Gastrocnemius medialis (tissue), 4 donors: ENCODE measurements around the gene ARRB1.

ENCODE experiments used
- POLR2A ChIP-seq, 2 donors: fragments of 450-650 bp; IDR thresholded peaks; one replicate each; pipeline ENCODE4 v1.6.1; 2017; ENCODE audit warnings: antibody characterized with exemption in 2 of 2, mild to moderate bottlenecking in 2 of 2, moderate library complexity in 2 of 2
- TF ChIP-seq, protein P1 (sequence below), 5 experiments: fragments of 450-650 bp in 3 of 5; fragments of 200-600 bp in 2 of 5; sonication (generic) in 2 of 5; IDR thresholded peaks in 4 of 5; conservative IDR thresholded peaks in 1 of 5; 1 replicate in 4 of 5; 2 replicates in 1 of 5; pipeline ENCODE4 v1.5.1; 2016 to 2019; ENCODE audit warnings: antibody characterized with exemption in 5 of 5, mild to moderate bottlenecking in 3 of 5, moderate library complexity in 3 of 5

DNA sequence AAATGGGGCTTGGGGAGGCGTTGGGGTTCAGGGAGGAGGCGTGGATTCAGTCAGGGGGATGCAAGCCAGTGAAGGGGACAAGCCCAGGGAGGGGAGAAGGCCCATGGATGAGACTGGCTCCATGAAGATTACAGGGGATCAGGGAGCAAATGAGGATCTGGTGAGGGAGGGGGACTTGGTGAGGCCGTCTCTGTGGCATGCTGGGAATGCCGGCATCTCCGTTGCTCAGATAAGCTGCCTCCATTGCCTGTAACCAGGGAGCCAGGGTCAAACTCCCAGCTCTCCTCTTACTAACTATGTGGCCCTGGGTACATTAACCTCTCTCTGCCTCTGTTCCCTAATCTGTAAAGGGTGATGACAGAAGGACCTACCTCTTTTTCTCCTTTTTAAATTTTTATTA lies 72.2 kb downstream of the ARRB1 start:
- TF ChIP-seq, protein P1, sequence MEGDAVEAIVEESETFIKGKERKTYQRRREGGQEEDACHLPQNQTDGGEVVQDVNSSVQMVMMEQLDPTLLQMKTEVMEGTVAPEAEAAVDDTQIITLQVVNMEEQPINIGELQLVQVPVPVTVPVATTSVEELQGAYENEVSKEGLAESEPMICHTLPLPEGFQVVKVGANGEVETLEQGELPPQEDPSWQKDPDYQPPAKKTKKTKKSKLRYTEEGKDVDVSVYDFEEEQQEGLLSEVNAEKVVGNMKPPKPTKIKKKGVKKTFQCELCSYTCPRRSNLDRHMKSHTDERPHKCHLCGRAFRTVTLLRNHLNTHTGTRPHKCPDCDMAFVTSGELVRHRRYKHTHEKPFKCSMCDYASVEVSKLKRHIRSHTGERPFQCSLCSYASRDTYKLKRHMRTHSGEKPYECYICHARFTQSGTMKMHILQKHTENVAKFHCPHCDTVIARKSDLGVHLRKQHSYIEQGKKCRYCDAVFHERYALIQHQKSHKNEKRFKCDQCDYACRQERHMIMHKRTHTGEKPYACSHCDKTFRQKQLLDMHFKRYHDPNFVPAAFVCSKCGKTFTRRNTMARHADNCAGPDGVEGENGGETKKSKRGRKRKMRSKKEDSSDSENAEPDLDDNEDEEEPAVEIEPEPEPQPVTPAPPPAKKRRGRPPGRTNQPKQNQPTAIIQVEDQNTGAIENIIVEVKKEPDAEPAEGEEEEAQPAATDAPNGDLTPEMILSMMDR (IDR thresholded peaks at IDR 0.05 in 4 of 5, conservative IDR thresholded peaks at IDR 0.05 in 1 of 5), result no peak
- no peak for TF ChIP-seq POLR2A (IDR thresholded peaks at IDR 0.05)
